Measurements from ENCODE around the gene CPEB3. TPM values are rescaled to one million over a fixed set of nuclear protein-coding genes. Genes with fewer than 3 reads are reported as not detected.
A peak's percentile ranks its signal among the peaks of the same experiment; 100 is the strongest.

CPEB3 gene
- total and polyA plus RNA-seq, 2 donors (not counting 3 experiments of a cell fraction or from before 2014, with no cell fraction given), result 0.80 to 2.2 TPM

DNA sequence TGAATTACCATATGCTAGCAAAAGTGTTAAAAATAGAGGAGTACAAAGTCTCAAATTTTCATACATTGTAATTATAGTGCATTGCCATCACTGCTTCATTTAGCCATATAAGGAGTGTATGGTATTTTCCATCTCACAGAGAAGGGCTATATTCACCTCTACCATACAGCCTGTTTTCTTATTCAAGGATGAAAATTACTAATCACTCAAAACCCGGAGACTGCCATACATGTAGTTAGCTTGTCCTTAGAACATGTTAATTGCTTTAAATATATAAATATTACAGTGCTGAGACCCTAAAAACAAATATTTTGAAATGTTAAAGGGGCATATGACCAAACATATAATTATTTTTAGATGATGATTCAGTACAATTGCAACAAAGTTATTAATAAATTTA, 49.4 kb downstream of the CPEB3 start:
- H3K79me2 ChIP-seq (ENCODE audit: control insufficient read depth, insufficient read depth, low read length), result no peaks in the 10 kb centered on the region
- peak overlapping the region in 1 of 3 experiments; percentile 89 for H3K4me3 ChIP-seq (replicated peaks in 1 of 3; ENCODE audit: insufficient read depth in 1 of 3, low read depth in 1 of 3, low read length in 3 of 3)
- H2AFZ ChIP-seq (ENCODE audit: low read depth, low read length), result no peak overlapping the region
- H3K27ac ChIP-seq (ENCODE audit: insufficient read depth, low read depth, low read length), result no peak overlapping the region
- CTCF ChIA-PET, result no interaction called here
- intact Hi-C loops (cut with micrococcal nuclease) (no loop called here), dilution Hi-C loops (cut with MboI; ENCODE audit: extremely low pct_ligation_motif_present, low sequenced_read_pairs) (no loop called here)
- peak overlapping the region; percentile 81 for H3K4me2 ChIP-seq (ENCODE audit: insufficient read depth, low read length)
- BruUV-seq (replicated peaks), result no TSS peak
- no peaks in the 10 kb centered on the region for H3K9me3 ChIP-seq (replicated peaks; ENCODE audit: control insufficient read depth, insufficient read depth, low read length)
- DNase-seq (ENCODE audit: low read depth, low spot score) (no peak), FAIRE-seq (no peak)
- H3K9ac ChIP-seq (replicated peaks; ENCODE audit: extremely low read depth, insufficient read depth, low read length), result no peak overlapping the region
- POLR2A ChIA-PET, result no interaction called here
- H3K36me3 ChIP-seq (ENCODE audit: control insufficient read depth in 2 of 2, extremely low read depth in 1 of 2, insufficient read depth in 2 of 2, low read length in 2 of 2), result no peaks in the 10 kb centered on the region
- H3K27me3 ChIP-seq (ENCODE audit: control insufficient read depth in 2 of 2, insufficient read depth in 2 of 2, low read length in 2 of 2), result no peaks in the 10 kb centered on the region
- no peak for TF ChIP-seq EZH2 (IDR thresholded peaks at IDR 0.05; ENCODE audit: borderline replicate concordance, low read depth, low read length, severe bottlenecking)
- no peak for TF ChIP-seq POLR2A (IDR thresholded peaks at IDR 0.05; ENCODE audit: low read depth, low read length)
- TF ChIP-seq JUN (IDR thresholded peaks at IDR 0.05; ENCODE audit: borderline replicate concordance, insufficient read depth, insufficient read length, low read depth), result no peak
- TF ChIP-seq, protein P1, sequence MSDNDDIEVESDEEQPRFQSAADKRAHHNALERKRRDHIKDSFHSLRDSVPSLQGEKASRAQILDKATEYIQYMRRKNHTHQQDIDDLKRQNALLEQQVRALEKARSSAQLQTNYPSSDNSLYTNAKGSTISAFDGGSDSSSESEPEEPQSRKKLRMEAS (IDR thresholded peaks at IDR 0.05; ENCODE audit: insufficient read depth, insufficient read length), result no peak
- no peak for TF ChIP-seq MYC (IDR thresholded peaks at IDR 0.05; ENCODE audit: low read depth, low read length)
- TF ChIP-seq POLR2AphosphoS5 (IDR thresholded peaks at IDR 0.05; ENCODE audit: insufficient read depth, low read depth, low read length), result no peak
- no peak for TF ChIP-seq GATA2 (IDR thresholded peaks at IDR 0.05; ENCODE audit: insufficient read depth, insufficient read length, low read depth, low read length)
- no peak for TF ChIP-seq CTCF (IDR thresholded peaks at IDR 0.05; ENCODE audit: extremely low read depth in 1 of 2, insufficient read depth in 1 of 2, low read depth in 1 of 2, low read length in 2 of 2)
- no peak for TF ChIP-seq FOS (IDR thresholded peaks at IDR 0.05; ENCODE audit: borderline replicate concordance, insufficient read depth, low read length)
- no peaks in the 10 kb centered on the region for H3K9me1 ChIP-seq (replicated peaks; ENCODE audit: control insufficient read depth, extremely low read depth, insufficient read depth, low read length)
- no peaks in the 10 kb centered on the region for H4K20me1 ChIP-seq (replicated peaks; ENCODE audit: control insufficient read depth, extremely low read depth, insufficient read depth, low read length)
- peaks cover 10% of the 10 kb centered on the region for H3K4me1 ChIP-seq (ENCODE audit: control insufficient read depth, extremely low read depth, insufficient read depth, low read length)

Data from endothelial cell of umbilical vein (primary cell).